Brain microvascular endothelial cell (primary cell): Measurements from ENCODE around the gene SLC39A10.

ENCODE experiments used
- DNase-seq: peaks from one replicate; pipeline ENCODE4 v3.0.0-alpha.2; 2020
- H3K27ac ChIP-seq: fragments of 250-450 bp; sonication (Bioruptor Pico); 2 replicates; pipeline ENCODE4 v1.5.1; 2020; ENCODE audit warnings: mild to moderate bottlenecking, moderate library complexity
- H3K27me3 ChIP-seq: fragments of 250-450 bp; sonication (Bioruptor Pico); replicated peaks from 2 replicates; pipeline ENCODE4 v1.5.1; 2020; ENCODE audit warnings: mild to moderate bottlenecking
- H3K36me3 ChIP-seq: fragments of 250-450 bp; sonication (Bioruptor Pico); replicated peaks from 2 replicates; pipeline ENCODE4 v1.5.1; 2020; ENCODE audit warnings: mild to moderate bottlenecking
- H3K4me3 ChIP-seq: 2 replicates; pipeline ENCODE4 v1.5.1; 2011; ENCODE audit warnings: low read depth, mild to moderate bottlenecking, control low read depth, low read length, moderate library complexity
- CTCF ChIP-seq: IDR thresholded peaks from 2 replicates; pipeline ENCODE4 v1.5.1; 2011; ENCODE audit warnings: low read depth, mild to moderate bottlenecking, moderate library complexity, low read length, control low read depth, inconsistent platforms; ENCODE audit errors: missing control alignments
- in situ Hi-C: cut with HindIII; loops from 2 replicates; pipeline ENCODE4 v1.10.0; 2017; ENCODE audit warnings: low sequenced_read_pairs, low pct_ligation_motif_present

SLC39A10 gene

DNA sequence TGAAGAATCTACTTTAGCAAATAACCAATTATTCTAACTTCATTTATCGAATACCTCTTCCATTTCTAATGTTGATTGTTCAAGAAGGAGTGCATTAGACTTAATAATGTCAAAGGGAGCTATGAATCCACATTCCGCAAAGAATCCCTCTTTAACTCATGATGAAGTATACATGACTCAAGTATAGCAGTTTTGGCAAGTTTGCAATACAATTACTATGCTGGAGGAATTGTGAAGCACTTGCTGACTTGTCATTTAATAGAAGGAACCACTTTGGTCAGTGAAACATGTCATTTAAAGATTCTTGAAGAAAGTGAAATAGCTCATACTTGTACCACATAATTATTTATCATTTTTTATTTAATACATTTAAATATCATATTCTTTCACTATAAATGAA is 125.1 kb downstream of the SLC39A10 start:
- no peaks in the 10 kb centered on the region for H3K36me3 ChIP-seq
- H3K27me3 ChIP-seq = no peaks in the 10 kb centered on the region
- no peak overlapping the region for H3K4me3 ChIP-seq
- no peak overlapping the region for H3K27ac ChIP-seq
- TF ChIP-seq CTCF = no peak
- no peak for DNase-seq
- in situ Hi-C loops = no loop called here
